HEK293 (cell line): ENCODE measurements around the gene PBLD.

Source experiments
- CTCF ChIA-PET: fragments of 350-600 bp; formaldehyde crosslinking; extraction: SDS; loops from one replicate; lab custom pipeline; 2021; ENCODE audit warnings: antibody characterized with exemption; lab: Yijun Ruan, JAX
- POLR2A ChIA-PET: fragments of 300-600 bp; formaldehyde crosslinking; extraction: SDS; loops from one replicate; lab custom pipeline; 2020; ENCODE audit warnings: antibody characterized with exemption, inconsistent platforms; lab: Yijun Ruan, JAX
- H3K27ac ChIP-seq: fragments of 200-500 bp; sonication (Bioruptor generic); 2 replicates; pipeline ENCODE4 v1.5.1; 2014; ENCODE audit warnings: low read depth, low read length, control low read depth, inconsistent platforms; ENCODE audit errors: extremely low read depth
- H3K36me3 ChIP-seq, 2 experiments: fragments of 200-500 bp in 1 of 2; sonication (Bioruptor generic) in 1 of 2; 1 replicate in 1 of 2; 2 replicates in 1 of 2; pipeline ENCODE4 v1.5.1; 2014 to 2017; ENCODE audit warnings: inconsistent platforms in 2 of 2, low read length in 2 of 2; ENCODE audit not compliant: control insufficient read depth in 2 of 2, insufficient read depth in 1 of 2
- H3K4me1 ChIP-seq: fragments of 200-500 bp; sonication (Bioruptor generic); 2 replicates; pipeline ENCODE4 v1.5.1; 2014; ENCODE audit warnings: mild to moderate bottlenecking, low read length, inconsistent platforms; ENCODE audit not compliant: control insufficient read depth, insufficient read depth
- H3K4me3 ChIP-seq: 2 replicates; pipeline ENCODE4 v1.5.1; 2011; ENCODE audit warnings: low read depth, mild to moderate bottlenecking, control low read depth, low read length, moderate library complexity
- H3K9me3 ChIP-seq: fragments of 200-500 bp; sonication (Bioruptor generic); 2 replicates; pipeline ENCODE4 v1.5.1; 2014; ENCODE audit warnings: low read depth, low read length, inconsistent platforms; ENCODE audit not compliant: control insufficient read depth, insufficient read depth
- FEZF1 ChIP-seq: fragments of 450-650 bp; formaldehyde crosslinking; IDR thresholded peaks from 2 replicates; pipeline ENCODE4 v1.5.1; 2016; ENCODE audit warnings: missing biosample characterization, missing genetic modification characterization
- KLF10 ChIP-seq: fragments of 450-650 bp; IDR thresholded peaks from 2 replicates; pipeline ENCODE4 v1.5.1; 2018; ENCODE audit warnings: missing biosample characterization, mild to moderate bottlenecking, missing genetic modification characterization
- OVOL3 ChIP-seq: fragments of 450-650 bp; formaldehyde crosslinking; IDR thresholded peaks from 2 replicates; pipeline ENCODE4 v1.5.1; 2016; ENCODE audit warnings: missing biosample characterization, missing genetic modification characterization
- REST ChIP-seq: fragments of 450-650 bp; formaldehyde crosslinking; IDR thresholded peaks from 2 replicates; pipeline ENCODE4 v1.5.1; 2016; ENCODE audit warnings: missing biosample characterization, missing genetic modification characterization
- SCRT1 ChIP-seq: fragments of 450-650 bp; formaldehyde crosslinking; IDR thresholded peaks from 2 replicates; pipeline ENCODE4 v1.5.1; 2016; ENCODE audit warnings: missing biosample characterization, missing genetic modification characterization, borderline replicate concordance
- TCF7L2 ChIP-seq: IDR thresholded peaks from 2 replicates; pipeline ENCODE4 v1.6.1; 2011; ENCODE audit warnings: low read depth, mild to moderate bottlenecking, inconsistent platforms, low read length, moderate library complexity, borderline replicate concordance
- WT1 ChIP-seq: fragments of 450-650 bp; formaldehyde crosslinking; IDR thresholded peaks from 2 replicates; pipeline ENCODE4 v1.5.1; 2016; ENCODE audit warnings: missing biosample characterization, missing genetic modification characterization
- ZFP37 ChIP-seq: fragments of 450-650 bp; formaldehyde crosslinking; IDR thresholded peaks from 2 replicates; pipeline ENCODE4 v1.5.1; 2016; ENCODE audit warnings: missing biosample characterization, missing genetic modification characterization
- ZNF146 ChIP-seq: fragments of 450-650 bp; formaldehyde crosslinking; IDR thresholded peaks from 2 replicates; pipeline ENCODE4 v1.5.1; 2016; ENCODE audit warnings: missing biosample characterization, missing genetic modification characterization
- ZNF16 ChIP-seq: fragments of 450-650 bp; formaldehyde crosslinking; IDR thresholded peaks from 2 replicates; pipeline ENCODE4 v1.5.1; 2016; ENCODE audit warnings: low read depth, missing biosample characterization, missing genetic modification characterization
- ZNF560 ChIP-seq: fragments of 450-650 bp; formaldehyde crosslinking; IDR thresholded peaks from 2 replicates; pipeline ENCODE4 v1.5.1; 2017; ENCODE audit warnings: missing biosample characterization, missing genetic modification characterization, borderline replicate concordance
- ZNF791 ChIP-seq: fragments of 450-650 bp; formaldehyde crosslinking; IDR thresholded peaks from 2 replicates; pipeline ENCODE4 v1.5.1; 2016; ENCODE audit warnings: missing biosample characterization, missing genetic modification characterization
- ZNF792 ChIP-seq: fragments of 450-650 bp; formaldehyde crosslinking; IDR thresholded peaks from 2 replicates; pipeline ENCODE4 v1.5.1; 2016; ENCODE audit warnings: missing biosample characterization, missing genetic modification characterization
- ZSCAN16 ChIP-seq: fragments of 450-650 bp; formaldehyde crosslinking; IDR thresholded peaks from 2 replicates; pipeline ENCODE4 v1.5.1; 2016; ENCODE audit warnings: missing biosample characterization, missing genetic modification characterization
- ZXDB ChIP-seq: fragments of 450-650 bp; formaldehyde crosslinking; IDR thresholded peaks from 2 replicates; pipeline ENCODE4 v1.5.1; 2016; ENCODE audit warnings: missing biosample characterization, missing genetic modification characterization
- TF ChIP-seq, protein P1 (sequence below): fragments of 450-650 bp; formaldehyde crosslinking; conservative IDR thresholded peaks from 2 replicates; pipeline ENCODE4 v1.5.1; 2016; ENCODE audit warnings: low read depth, missing biosample characterization, missing genetic modification characterization
- TF ChIP-seq, protein P2 (sequence below): fragments of 450-650 bp; formaldehyde crosslinking; IDR thresholded peaks from 2 replicates; pipeline ENCODE4 v1.5.1; 2016; ENCODE audit warnings: missing biosample characterization, missing genetic modification characterization, borderline replicate concordance

PBLD gene

DNA sequence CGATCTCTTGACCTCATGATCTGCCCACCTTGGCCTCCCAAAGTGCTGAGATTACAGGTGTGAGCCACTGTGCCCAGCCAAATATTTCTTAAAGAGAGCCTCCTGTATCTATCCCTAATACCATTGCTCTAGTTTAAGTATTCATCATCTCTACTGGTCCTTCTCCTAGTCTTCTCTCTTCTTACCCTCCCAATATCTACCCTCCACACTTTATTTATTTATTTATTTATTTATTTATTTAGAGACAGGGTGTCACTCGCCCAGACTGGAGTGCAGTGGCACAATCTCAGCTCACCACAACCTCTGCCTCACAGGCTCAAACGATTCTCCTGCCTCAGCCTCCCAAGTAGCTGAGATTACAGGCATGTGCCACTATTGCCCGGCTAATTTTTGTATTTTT lies 8.3 kb downstream of the PBLD start (continued):
- TF ChIP-seq REST (peak; percentile 62), ZNF791 (tag by site-specific recombination) (0 out of 2 replicates have a peak, but pooled peaks have one; percentile 37), ZXDB (tag by site-specific recombination) (peak; percentile 24; the same call in 1 of the 2 replicates), ZNF560 (tag by site-specific recombination) (0 out of 2 replicates have a peak, but pooled peaks have one; percentile 26)
- TF ChIP-seq, protein P1, sequence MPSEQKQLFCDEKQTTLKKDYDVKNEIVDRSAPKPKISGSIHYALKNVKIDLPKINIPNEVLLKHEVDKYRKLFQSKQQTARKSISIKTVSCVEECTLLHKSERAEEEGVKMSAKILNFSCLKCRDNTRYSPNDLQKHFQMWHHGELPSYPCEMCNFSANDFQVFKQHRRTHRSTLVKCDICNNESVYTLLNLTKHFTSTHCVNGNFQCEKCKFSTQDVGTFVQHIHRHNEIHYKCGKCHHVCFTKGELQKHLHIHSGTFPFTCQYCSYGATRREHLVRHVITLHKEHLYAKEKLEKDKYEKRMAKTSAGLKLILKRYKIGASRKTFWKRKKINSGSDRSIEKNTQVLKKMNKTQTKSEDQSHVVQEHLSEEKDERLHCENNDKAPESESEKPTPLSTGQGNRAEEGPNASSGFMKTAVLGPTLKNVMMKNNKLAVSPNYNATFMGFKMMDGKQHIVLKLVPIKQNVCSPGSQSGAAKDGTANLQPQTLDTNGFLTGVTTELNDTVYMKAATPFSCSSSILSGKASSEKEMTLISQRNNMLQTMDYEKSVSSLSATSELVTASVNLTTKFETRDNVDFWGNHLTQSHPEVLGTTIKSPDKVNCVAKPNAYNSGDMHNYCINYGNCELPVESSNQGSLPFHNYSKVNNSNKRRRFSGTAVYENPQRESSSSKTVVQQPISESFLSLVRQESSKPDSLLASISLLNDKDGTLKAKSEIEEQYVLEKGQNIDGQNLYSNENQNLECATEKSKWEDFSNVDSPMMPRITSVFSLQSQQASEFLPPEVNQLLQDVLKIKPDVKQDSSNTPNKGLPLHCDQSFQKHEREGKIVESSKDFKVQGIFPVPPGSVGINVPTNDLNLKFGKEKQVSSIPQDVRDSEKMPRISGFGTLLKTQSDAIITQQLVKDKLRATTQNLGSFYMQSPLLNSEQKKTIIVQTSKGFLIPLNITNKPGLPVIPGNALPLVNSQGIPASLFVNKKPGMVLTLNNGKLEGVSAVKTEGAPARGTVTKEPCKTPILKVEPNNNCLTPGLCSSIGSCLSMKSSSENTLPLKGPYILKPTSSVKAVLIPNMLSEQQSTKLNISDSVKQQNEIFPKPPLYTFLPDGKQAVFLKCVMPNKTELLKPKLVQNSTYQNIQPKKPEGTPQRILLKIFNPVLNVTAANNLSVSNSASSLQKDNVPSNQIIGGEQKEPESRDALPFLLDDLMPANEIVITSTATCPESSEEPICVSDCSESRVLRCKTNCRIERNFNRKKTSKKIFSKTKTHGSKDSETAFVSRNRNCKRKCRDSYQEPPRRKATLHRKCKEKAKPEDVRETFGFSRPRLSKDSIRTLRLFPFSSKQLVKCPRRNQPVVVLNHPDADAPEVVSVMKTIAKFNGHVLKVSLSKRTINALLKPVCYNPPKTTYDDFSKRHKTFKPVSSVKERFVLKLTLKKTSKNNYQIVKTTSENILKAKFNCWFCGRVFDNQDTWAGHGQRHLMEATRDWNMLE (tag by site-specific recombination) = peak; percentile 83

- Histone ChIP-seq H3K36me3 (no peaks in the 10 kb centered on the region), H3K27ac (no peak overlapping the region), H3K9me3 (no peaks in the 10 kb centered on the region), H3K4me3 (no peak overlapping the region), H3K4me1 (no peaks in the 10 kb centered on the region)
- ChIA-PET CTCF (interaction anchor here (0.6 to 0.7 kb wide), 3 partner anchors 26 to 115 kb away, joined by 3 to 7 read pairs (median 5); no protein-coding TSS in a partner anchor), POLR2A (interaction anchor here (0.7 kb wide), 1 partner anchor 27 kb away, joined by 3 read pairs; no protein-coding TSS in a partner anchor)
- no peak for TF ChIP-seq FEZF1 (tag by site-specific recombination)
- no peak for TF ChIP-seq ZSCAN16 (tag by site-specific recombination)
- TF ChIP-seq SCRT1 (tag by site-specific recombination) = no peak
- no peak for TF ChIP-seq ZNF146 (tag by site-specific recombination)
- no peak for TF ChIP-seq ZNF792 (tag by site-specific recombination)
- TF ChIP-seq OVOL3 (tag by site-specific recombination) = no peak
- no peak for TF ChIP-seq WT1 (tag by site-specific recombination)
- TF ChIP-seq, protein P2, sequence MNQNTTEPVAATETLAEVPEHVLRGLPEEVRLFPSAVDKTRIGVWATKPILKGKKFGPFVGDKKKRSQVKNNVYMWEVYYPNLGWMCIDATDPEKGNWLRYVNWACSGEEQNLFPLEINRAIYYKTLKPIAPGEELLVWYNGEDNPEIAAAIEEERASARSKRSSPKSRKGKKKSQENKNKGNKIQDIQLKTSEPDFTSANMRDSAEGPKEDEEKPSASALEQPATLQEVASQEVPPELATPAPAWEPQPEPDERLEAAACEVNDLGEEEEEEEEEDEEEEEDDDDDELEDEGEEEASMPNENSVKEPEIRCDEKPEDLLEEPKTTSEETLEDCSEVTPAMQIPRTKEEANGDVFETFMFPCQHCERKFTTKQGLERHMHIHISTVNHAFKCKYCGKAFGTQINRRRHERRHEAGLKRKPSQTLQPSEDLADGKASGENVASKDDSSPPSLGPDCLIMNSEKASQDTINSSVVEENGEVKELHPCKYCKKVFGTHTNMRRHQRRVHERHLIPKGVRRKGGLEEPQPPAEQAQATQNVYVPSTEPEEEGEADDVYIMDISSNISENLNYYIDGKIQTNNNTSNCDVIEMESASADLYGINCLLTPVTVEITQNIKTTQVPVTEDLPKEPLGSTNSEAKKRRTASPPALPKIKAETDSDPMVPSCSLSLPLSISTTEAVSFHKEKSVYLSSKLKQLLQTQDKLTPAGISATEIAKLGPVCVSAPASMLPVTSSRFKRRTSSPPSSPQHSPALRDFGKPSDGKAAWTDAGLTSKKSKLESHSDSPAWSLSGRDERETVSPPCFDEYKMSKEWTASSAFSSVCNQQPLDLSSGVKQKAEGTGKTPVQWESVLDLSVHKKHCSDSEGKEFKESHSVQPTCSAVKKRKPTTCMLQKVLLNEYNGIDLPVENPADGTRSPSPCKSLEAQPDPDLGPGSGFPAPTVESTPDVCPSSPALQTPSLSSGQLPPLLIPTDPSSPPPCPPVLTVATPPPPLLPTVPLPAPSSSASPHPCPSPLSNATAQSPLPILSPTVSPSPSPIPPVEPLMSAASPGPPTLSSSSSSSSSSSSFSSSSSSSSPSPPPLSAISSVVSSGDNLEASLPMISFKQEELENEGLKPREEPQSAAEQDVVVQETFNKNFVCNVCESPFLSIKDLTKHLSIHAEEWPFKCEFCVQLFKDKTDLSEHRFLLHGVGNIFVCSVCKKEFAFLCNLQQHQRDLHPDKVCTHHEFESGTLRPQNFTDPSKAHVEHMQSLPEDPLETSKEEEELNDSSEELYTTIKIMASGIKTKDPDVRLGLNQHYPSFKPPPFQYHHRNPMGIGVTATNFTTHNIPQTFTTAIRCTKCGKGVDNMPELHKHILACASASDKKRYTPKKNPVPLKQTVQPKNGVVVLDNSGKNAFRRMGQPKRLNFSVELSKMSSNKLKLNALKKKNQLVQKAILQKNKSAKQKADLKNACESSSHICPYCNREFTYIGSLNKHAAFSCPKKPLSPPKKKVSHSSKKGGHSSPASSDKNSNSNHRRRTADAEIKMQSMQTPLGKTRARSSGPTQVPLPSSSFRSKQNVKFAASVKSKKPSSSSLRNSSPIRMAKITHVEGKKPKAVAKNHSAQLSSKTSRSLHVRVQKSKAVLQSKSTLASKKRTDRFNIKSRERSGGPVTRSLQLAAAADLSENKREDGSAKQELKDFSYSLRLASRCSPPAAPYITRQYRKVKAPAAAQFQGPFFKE (tag by site-specific recombination) = no peak
- TF ChIP-seq KLF10 (tag by site-specific recombination) = no peak
- no peak for TF ChIP-seq ZNF560 (tag by site-specific recombination)
- TF ChIP-seq ZFP37 (tag by site-specific recombination) = no peak
- TF ChIP-seq ZNF16 = no peak
- no peak for TF ChIP-seq TCF7L2
Observed at GRCh38 chr10:68318331-68319059, 14.2 kb downstream of the PBLD start.
